Measurements from ENCODE around the gene TMEM179.

TMEM179 gene

DNA sequence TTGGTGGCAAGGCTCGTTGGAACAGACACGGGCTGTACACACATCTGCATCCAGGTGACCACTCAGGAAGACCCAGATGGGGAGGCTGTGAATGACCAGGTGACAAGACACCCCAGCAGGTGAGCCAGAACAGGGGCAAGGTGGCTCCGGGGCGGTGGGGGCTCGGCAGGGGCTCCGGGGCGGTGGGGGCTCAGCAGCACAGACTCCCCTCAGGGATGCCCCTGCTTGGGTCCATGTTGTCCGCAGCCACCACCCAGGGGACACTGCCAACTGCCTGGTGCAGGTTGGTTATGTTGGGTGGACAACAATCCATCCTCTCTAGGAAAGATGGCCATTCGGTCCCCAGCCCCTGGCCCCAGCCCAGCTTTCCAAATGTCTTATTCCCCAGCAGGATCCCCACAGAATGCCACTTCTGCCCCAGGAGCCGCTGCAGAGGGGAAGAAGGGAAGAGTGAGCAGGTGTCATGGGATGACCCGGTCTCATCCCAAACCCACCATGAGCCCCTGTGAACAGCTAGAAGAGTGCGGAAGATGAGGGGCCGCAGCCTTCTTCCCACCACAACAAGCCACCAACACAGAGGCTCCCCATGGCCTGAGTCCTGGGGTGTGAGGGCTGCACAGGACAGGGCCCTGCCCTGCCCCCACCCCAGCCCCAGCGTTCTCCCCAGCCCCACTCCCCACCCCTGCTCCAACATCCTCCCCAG lies 56.4 kb downstream of the TMEM179 start:
- TF ChIP-seq, protein P1, sequence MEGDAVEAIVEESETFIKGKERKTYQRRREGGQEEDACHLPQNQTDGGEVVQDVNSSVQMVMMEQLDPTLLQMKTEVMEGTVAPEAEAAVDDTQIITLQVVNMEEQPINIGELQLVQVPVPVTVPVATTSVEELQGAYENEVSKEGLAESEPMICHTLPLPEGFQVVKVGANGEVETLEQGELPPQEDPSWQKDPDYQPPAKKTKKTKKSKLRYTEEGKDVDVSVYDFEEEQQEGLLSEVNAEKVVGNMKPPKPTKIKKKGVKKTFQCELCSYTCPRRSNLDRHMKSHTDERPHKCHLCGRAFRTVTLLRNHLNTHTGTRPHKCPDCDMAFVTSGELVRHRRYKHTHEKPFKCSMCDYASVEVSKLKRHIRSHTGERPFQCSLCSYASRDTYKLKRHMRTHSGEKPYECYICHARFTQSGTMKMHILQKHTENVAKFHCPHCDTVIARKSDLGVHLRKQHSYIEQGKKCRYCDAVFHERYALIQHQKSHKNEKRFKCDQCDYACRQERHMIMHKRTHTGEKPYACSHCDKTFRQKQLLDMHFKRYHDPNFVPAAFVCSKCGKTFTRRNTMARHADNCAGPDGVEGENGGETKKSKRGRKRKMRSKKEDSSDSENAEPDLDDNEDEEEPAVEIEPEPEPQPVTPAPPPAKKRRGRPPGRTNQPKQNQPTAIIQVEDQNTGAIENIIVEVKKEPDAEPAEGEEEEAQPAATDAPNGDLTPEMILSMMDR (conservative IDR thresholded peaks at IDR 0.05; ENCODE audit: low read depth), result no peak
- ChIA-PET POLR2A (ENCODE audit: low non-redundant PET) (no interaction called here), CTCF (no interaction called here)
- DNase-seq (ENCODE audit: low spot score), result no peak
- H3K27ac ChIP-seq, result no peak overlapping the region

DNA sequence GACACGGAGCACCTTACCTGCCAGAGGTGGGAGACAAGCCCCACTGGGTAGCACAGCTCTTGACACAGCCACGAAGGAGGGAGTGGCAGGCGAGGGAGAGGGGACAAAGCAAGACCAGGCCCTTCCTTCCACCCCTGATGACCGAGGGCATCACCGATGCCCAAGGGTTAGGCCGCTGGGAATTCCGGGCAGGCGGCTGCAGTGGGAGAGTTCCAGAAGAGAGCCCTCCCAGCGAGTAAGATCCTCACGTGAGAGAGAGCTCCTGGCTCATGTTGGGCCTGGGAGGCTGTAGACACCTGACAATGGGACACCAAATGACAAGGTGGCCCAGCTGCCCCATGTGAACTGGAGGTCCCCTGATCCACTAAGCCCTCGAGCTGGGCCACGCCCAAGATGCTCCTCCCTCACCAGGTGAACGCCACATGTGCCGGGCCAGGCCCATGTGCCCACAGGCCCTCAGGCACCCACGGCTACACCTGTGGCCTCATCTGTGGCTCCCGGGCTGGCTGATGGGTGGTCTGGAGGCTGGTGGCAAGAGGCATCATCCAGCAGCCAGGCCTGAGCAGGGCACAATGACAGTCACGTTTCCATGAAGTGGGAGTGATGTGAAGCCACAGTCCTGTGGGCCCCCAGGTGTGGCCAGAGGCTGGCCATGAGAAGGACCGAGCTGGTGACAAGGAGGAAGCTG lies 57.1 kb downstream of the TMEM179 start:
- TF ChIP-seq, protein P1 (conservative IDR thresholded peaks at IDR 0.05; ENCODE audit: low read depth), result no peak
- ChIA-PET POLR2A (ENCODE audit: low non-redundant PET) (no interaction called here), CTCF (no interaction called here)
- no peak for DNase-seq (ENCODE audit: low spot score)
- H3K27ac ChIP-seq, result no peak overlapping the region

DNA sequence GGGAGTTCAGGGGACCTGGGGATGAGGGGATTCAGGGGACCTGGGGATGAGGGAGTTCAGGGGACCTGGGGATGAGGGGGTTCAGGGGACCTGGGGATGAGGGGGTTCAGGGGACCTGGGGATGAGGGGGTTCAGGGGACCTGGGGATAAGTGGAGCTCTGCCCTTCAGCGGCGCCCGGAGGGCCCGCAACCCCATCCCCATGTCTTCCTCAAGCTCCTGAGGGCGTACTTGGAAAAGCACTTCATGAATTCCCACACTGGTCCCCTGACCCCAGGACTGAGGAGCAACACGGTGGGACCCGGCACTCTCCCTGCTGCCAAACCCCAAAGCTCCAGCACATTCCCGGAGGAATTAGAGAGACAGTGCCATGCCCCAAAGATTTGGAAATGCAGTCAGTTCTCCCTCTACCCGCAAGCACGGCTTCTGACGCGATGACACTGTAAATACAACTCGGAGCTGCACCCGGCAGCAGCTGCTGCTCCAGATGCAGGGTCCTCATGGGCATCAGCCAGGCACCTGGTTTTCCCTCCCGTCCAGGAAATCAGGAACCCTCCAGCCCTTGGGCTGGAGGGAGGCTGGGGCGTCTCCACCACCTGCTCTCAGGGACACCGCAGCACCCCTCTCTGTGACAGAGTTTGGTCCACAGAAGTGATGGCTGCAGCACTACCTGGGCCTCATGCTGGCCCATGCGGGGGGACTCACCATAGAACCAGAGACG lies 57.8 kb downstream of the TMEM179 start:
- no peak for DNase-seq (ENCODE audit: low spot score)
- ChIA-PET POLR2A (ENCODE audit: low non-redundant PET) (no interaction called here), CTCF (no interaction called here)
- TF ChIP-seq, protein P1 (conservative IDR thresholded peaks at IDR 0.05; ENCODE audit: low read depth), result no peak
- no peak overlapping the region for H3K27ac ChIP-seq

DNA sequence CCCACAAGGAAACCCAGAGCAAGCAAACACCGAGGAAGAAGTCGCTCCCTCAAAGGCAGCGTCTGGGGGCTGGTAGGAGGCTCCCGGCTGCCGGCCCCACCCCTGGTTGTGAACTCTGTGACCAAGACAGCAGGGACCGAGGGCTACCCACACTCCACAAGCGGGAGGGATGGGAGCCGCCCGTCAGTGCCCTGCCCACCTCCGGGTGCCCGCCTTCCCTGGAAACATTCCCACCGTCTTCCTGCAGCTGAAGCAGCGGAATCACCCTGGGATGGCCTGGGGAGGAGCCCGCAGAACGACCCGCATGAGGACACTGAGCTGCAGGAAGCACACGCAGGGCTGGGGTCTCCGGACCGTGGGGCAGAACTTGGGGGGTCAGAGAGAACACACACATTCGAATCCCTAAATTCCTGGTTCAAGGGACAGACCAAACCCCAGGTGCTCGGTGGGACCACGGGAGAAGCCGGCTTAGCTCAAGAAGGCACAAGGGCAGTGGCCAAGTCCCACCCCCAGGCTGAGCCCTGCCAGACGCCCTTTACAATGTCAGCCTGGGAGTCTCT lies 58.5 kb downstream of the TMEM179 start:
- CTCF ChIA-PET, result interaction anchor here (0.6 kb wide), 1 partner anchor 18 kb away, joined by 5 read pairs; no protein-coding TSS in a partner anchor
- TF ChIP-seq, protein P1 (conservative IDR thresholded peaks at IDR 0.05; ENCODE audit: low read depth), result no peak
- POLR2A ChIA-PET (ENCODE audit: low non-redundant PET), result no interaction called here
- DNase-seq (ENCODE audit: low spot score), result no peak
- no peak overlapping the region for H3K27ac ChIP-seq

DNA sequence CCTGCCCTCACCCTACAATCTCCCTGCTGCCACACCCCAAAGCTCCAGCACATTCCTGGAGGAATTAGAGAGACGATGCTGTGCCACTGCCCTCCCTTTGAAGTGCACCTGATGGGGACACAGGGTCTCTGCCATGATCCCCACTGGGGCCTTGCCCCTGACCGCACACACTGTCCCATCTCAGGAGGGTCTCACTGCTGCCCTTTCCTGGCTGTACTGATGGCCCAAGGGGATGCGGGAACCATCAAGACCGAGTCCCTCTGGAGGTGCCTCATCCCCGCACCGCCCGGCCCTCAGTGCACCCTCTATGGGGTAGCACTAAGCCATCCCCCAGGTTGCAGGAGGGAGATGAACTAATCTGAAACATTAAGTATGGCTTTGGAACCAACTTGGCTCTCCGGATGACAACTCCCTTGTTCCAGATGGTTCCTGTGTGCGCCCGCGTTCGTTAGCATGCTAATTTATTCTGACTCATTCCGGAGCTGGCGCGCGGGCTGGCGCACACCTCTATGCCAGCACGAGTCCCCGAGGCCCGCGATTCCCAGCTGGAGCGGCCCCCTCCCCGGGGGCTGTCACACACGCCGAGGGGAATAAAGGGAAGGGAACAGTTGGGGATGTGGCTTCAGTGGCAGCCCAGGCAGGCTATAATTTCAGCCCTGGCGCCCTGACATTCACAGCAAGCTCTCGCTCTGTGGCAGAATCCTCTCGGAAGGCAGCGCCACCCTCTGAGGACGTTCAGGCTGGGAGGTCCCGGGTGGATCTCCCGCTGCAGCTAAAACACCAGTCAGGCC lies 59.2 kb downstream of the TMEM179 start:
- TF ChIP-seq, protein P1 (conservative IDR thresholded peaks at IDR 0.05; ENCODE audit: low read depth), result no peak
- ChIA-PET CTCF (interaction anchor here (0.6 kb wide), 1 partner anchor 19 kb away, joined by 5 read pairs; no protein-coding TSS in a partner anchor), POLR2A (ENCODE audit: low non-redundant PET) (no interaction called here)
- no peak overlapping the region for H3K27ac ChIP-seq
- DNase-seq (ENCODE audit: low spot score), result no peak
